GM12892 (cell line): Measurements from ENCODE around the gene MYPOP.

Experiments
- POLR2A ChIP-seq: IDR thresholded peaks from 2 replicates; pipeline ENCODE4 v1.6.1; 2011; ENCODE audit warnings: low read depth, low read length, control low read depth
- POLR2AphosphoS5 ChIP-seq: IDR thresholded peaks from 2 replicates; pipeline ENCODE4 v1.6.1; 2011; ENCODE audit warnings: low read depth, low read length, control low read depth
- TAF1 ChIP-seq: IDR thresholded peaks from 2 replicates; pipeline ENCODE4 v1.6.1; 2011; ENCODE audit warnings: low read depth, mild to moderate bottlenecking, control low read depth, low read length, borderline replicate concordance

DNA sequence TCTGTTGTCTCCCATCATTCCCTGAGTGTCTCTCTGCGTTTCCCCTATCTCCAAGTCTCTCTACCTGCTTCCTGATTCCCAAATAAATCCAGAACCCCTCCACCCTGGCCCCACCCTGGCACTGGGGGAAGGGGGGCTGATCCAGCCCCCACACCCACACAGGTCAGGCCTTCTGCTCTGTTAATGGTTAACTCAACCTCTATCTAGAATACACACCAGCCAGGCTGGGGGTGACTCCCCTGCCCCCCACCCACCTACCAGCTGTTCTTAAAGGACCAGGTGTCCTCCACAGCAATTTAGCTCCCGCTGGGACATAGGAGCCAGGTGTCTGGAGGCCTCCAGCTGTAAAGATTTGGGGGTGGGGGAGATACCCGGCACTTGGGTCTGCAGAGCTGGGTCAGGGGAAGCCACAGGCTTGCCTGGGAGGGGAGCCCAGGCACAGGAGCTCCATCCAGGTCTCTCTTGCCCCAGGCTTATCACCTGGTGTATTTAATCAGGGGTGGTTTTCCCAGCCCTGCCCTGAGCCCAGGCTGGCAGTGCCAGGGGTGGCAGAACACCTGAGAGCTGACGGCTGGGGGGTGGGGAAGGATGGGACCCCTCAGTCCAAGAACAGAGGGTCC is 20.4 kb downstream of the MYPOP start:
- TF ChIP-seq POLR2AphosphoS5, result no peak
- no peak for TF ChIP-seq POLR2A
- TF ChIP-seq TAF1, result no peak
